GM12878 (cell line): Measurements from ENCODE around the gene SFXN1. TPM values are rescaled to one million over a fixed set of nuclear protein-coding genes. Genes with fewer than 3 reads are reported as not detected.

Experiments
- ATAC-seq: fragments of 200-7000 bp; cut with Tn5 transposase; 3 replicates; pipeline ENCODE4 v1.9.1; 2020; ENCODE audit warnings: mild to moderate bottlenecking, moderate library complexity
- BruUV-seq: library from RNA; stranded (reverse); fragments of 400-500 nt; replicated peaks from 2 replicates; lab custom pipeline; 2021; lab: Mats Ljungman, UMichigan
- CTCF ChIA-PET: fragments of 300-600 bp; sonication (Branson Sonifier 250); formaldehyde crosslinking; extraction: SDS; loops from one replicate; lab custom pipeline; 2021; ENCODE audit warnings: inconsistent platforms; lab: Yijun Ruan, JAX
- POLR2A ChIA-PET: fragments of 350-600 bp; formaldehyde crosslinking; extraction: SDS; loops from one replicate; lab custom pipeline; 2021; ENCODE audit warnings: inconsistent platforms; lab: Charles Lee
- RAD21 ChIA-PET: fragments of 300-600 bp; sonication (Branson Sonifier 250); formaldehyde crosslinking; loops from one replicate; lab custom pipeline; 2023; ENCODE audit warnings: antibody characterized with exemption; ENCODE audit not compliant: unreplicated experiment; lab: Charles Lee
- SMC1A ChIA-PET: fragments of 300-600 bp; sonication (Branson Sonifier 250); formaldehyde crosslinking; loops from one replicate; lab custom pipeline; 2023; ENCODE audit not compliant: unreplicated experiment, uncharacterized antibody; lab: Charles Lee
- DNase-seq: peaks from one replicate; pipeline ENCODE4 v3.0.0-alpha.2; 2011; ENCODE audit warnings: low read depth, low spot score
- FAIRE-seq: peaks from 3 replicates; lab custom pipeline; 2011; peaks lifted over from hg19 to GRCh38; lab: Jason Lieb, UNC
- H2AFZ ChIP-seq: 2 replicates; pipeline ENCODE4 v1.6.0; 2011; ENCODE audit warnings: low read depth, low read length, control low read depth; ENCODE audit not compliant: control insufficient read depth
- H3K27ac ChIP-seq: 2 replicates; pipeline ENCODE4 v1.5.1; 2011; ENCODE audit warnings: control low read depth; ENCODE audit not compliant: control insufficient read depth, insufficient read depth
- H3K27me3 ChIP-seq, 2 experiments: replicated peaks in 1 of 2; 2 replicates each; pipeline versions ENCODE4 v1.6.0 to v1.6.1; 2011; ENCODE audit warnings: low read length in 1 of 2; ENCODE audit not compliant: control insufficient read depth in 2 of 2, insufficient read depth in 2 of 2
- H3K36me3 ChIP-seq, 2 experiments: 2 replicates each; pipeline ENCODE4 v1.5.1; 2011; ENCODE audit warnings: low read length in 1 of 2; ENCODE audit not compliant: control insufficient read depth in 2 of 2, insufficient read depth in 2 of 2
- H3K4me1 ChIP-seq: 2 replicates; pipeline ENCODE4 v1.6.1; 2011; ENCODE audit warnings: mild to moderate bottlenecking, low read length, moderate library complexity, mixed read lengths; ENCODE audit not compliant: control insufficient read depth, insufficient read depth
- H3K4me2 ChIP-seq: 2 replicates; pipeline ENCODE4 v1.6.0; 2011; ENCODE audit warnings: control low read depth; ENCODE audit not compliant: control insufficient read depth, insufficient read depth
- H3K4me3 ChIP-seq: fragments of 200-600 bp; sonication (generic); 2 replicates; pipeline ENCODE4 v1.5.1; 2016
- H3K79me2 ChIP-seq: 2 replicates; pipeline ENCODE4 v1.6.0; 2011; ENCODE audit warnings: low read length; ENCODE audit not compliant: control insufficient read depth, insufficient read depth
- H3K9ac ChIP-seq: 2 replicates; pipeline ENCODE4 v1.8.0; 2011; ENCODE audit warnings: low read length, control low read depth, mixed read lengths; ENCODE audit not compliant: control insufficient read depth, insufficient read depth
- H3K9me3 ChIP-seq: replicated peaks from 3 replicates; pipeline ENCODE4 v1.5.1; 2011; ENCODE audit warnings: mild to moderate bottlenecking, low read length; ENCODE audit not compliant: control insufficient read depth, insufficient read depth
- H4K20me1 ChIP-seq: 2 replicates; pipeline ENCODE4 v1.6.0; 2011; ENCODE audit not compliant: control insufficient read depth, insufficient read depth
- BHLHE40 ChIP-seq, 2 experiments: fragments of 450-650 bp in 1 of 2; IDR thresholded peaks; 2 replicates each; pipeline ENCODE4 v1.6.1; 2011 to 2017; ENCODE audit warnings: low read depth in 2 of 2, borderline replicate concordance in 1 of 2, improper control_type of control experiment in 1 of 2, low read length in 1 of 2, mild to moderate bottlenecking in 1 of 2
- CUX1 ChIP-seq: IDR thresholded peaks from 2 replicates; pipeline ENCODE4 v1.6.1; 2012; ENCODE audit warnings: improper control_type of control experiment, low read depth, low read length; ENCODE audit not compliant: insufficient replicate concordance
- NFYA ChIP-seq: IDR thresholded peaks from 2 replicates; pipeline ENCODE4 v1.6.1; 2011; ENCODE audit warnings: low read depth, mild to moderate bottlenecking, low read length, improper control_type of control experiment, borderline replicate concordance
- POLR2A ChIP-seq: IDR thresholded peaks from 2 replicates; pipeline ENCODE4 v1.6.1; 2011; ENCODE audit warnings: low read depth, mild to moderate bottlenecking, low read length
- RUNX3 ChIP-seq: IDR thresholded peaks from 2 replicates; pipeline ENCODE4 v1.6.1; 2012; ENCODE audit warnings: low read length, inconsistent platforms
- STAT1 ChIP-seq: fragments of 450-650 bp; conservative IDR thresholded peaks from 2 replicates; pipeline ENCODE4 v1.6.1; 2014; ENCODE audit warnings: antibody characterized with exemption, mild to moderate bottlenecking
- USF1 ChIP-seq: IDR thresholded peaks from 2 replicates; pipeline ENCODE4 v1.6.1; 2011; ENCODE audit warnings: borderline replicate concordance, low read depth, mild to moderate bottlenecking, moderate library complexity, mixed read lengths, low read length; ENCODE audit not compliant: insufficient read depth; ENCODE audit errors: extremely low read length
- ZNF384 ChIP-seq: IDR thresholded peaks from 2 replicates; pipeline ENCODE4 v1.6.1; 2012; ENCODE audit warnings: low read depth, mild to moderate bottlenecking, low read length, improper control_type of control experiment, borderline replicate concordance
- WGBS: methylation state at CpG from one replicate; pipeline ENCODE4 v1.1.6; 2016; ENCODE audit warnings: low lambda C conversion rate; ENCODE audit not compliant: insufficient replicate concordance, insufficient coverage; ENCODE audit errors: missing lambda C conversion rate; 5-methylcytosine and 5-hydroxymethylcytosine counted together
- in situ Hi-C: fragments of 300-500 bp; cut with MboI; formaldehyde crosslinking; loops from 9 replicates; pipeline ENCODE4 v1.14.3; 2018; ENCODE audit warnings: mixed read lengths
- intact Hi-C: fragments of 100-400 bp; cut with micrococcal nuclease; formaldehyde crosslinking; loops from one replicate; pipeline ENCODE4 v1.14.2; 2022; ENCODE audit not compliant: unreplicated experiment
- polyA plus RNA-seq, 11 experiments: library from polyadenylated mRNA; depleted of rRNA in 4 of 11; unstranded in 6 of 11; stranded (reverse) in 5 of 11; fragments of >200 nt; fragmentation: Nextera tagmentation in 4 of 11; fragmentation: Illumina TruSeq in 1 of 11; extraction: Ambion mirVana in 4 of 11; extraction: Trizol in 1 of 11; gene quantifications; 1 replicate in 1 of 11; 2 replicates in 10 of 11; pipeline versions ENCODE4 v1.2.1 to v1.2.3, GENCODE V29; 2011 to 2016; ENCODE audit warnings: inconsistent platforms in 2 of 11, missing spikeins in 2 of 11, low read depth in 1 of 11
- total RNA-seq, 4 experiments: library from RNA; depleted of rRNA in 3 of 4; stranded (reverse); fragments of >200 nt in 3 of 4; fragmentation: Illumina TruSeq in 1 of 4; extraction: Trizol in 1 of 4; gene quantifications; 2 replicates each; pipeline versions ENCODE4 v1.2.1 to v1.2.3, GENCODE V29; 2013 to 2021

Gene SFXN1
- total and polyA plus RNA-seq, 10 of the 15 experiments (the other 5 are each of a cell fraction or from before 2014, with no cell fraction given) = 18.0 to 248 (median 103) TPM

- in situ Hi-C loops = loop anchor here (5.0 kb wide), 1 partner anchor 495 kb away; no protein-coding TSS in a partner anchor
- POLR2A ChIA-PET = no interaction called here
- WGBS = 0% methylated on average over 2 of the region's 2 CpGs
- Histone ChIP-seq H3K27me3 (peaks cover 7 to 13% of the 10 kb centered on the region in 2 experiments; a peak in 3 of 4 replicates), H3K4me3 (no peak overlapping the region), H3K9ac (no peak overlapping the region), H3K27ac (no peak overlapping the region), H3K79me2 (no peaks in the 10 kb centered on the region), H3K9me3 (no peaks in the 10 kb centered on the region), H3K4me2 (no peak overlapping the region), H3K4me1 (no peaks in the 10 kb centered on the region), H4K20me1 (no peaks in the 10 kb centered on the region), H3K36me3 (no peaks in the 10 kb centered on the region), H2AFZ (no peak overlapping the region)
- SMC1A ChIA-PET = interaction anchor here (1.4 kb wide), 1 partner anchor 8 kb away, joined by 4 read pairs; no protein-coding TSS in a partner anchor
- ATAC-seq (no peak), DNase-seq (no peak), FAIRE-seq (no peak)
- no peak for TF ChIP-seq RUNX3
- no peak for TF ChIP-seq POLR2A
- no peak for TF ChIP-seq NFYA
- no peak for TF ChIP-seq ZNF384
- TF ChIP-seq BHLHE40 (IDR thresholded peaks at IDR 0.05; ENCODE audit: borderline replicate concordance in 1 of 2, low read depth in 2 of 2, low read length in 1 of 2) = no peak
- no peak for TF ChIP-seq STAT1
- CTCF ChIA-PET = no interaction called here
- no TSS peak for BruUV-seq
- RAD21 ChIA-PET = no interaction called here
- intact Hi-C loops = no loop called here
Measured at GRCh38 chr5:175447571-175447970, 30.8 kb upstream of the SFXN1 start.

GRCh38 chr5:175448276-175448675, 30.1 kb upstream of the SFXN1 start:
- in situ Hi-C loops = loop anchor here (5.0 kb wide), 1 partner anchor 496 kb away; no protein-coding TSS in a partner anchor
- Histone ChIP-seq H3K4me1 (no peaks in the 10 kb centered on the region), H4K20me1 (no peaks in the 10 kb centered on the region), H3K4me2 (no peak overlapping the region), H3K9me3 (no peaks in the 10 kb centered on the region), H3K27ac (no peak overlapping the region), H2AFZ (no peak overlapping the region), H3K9ac (no peak overlapping the region), H3K79me2 (no peaks in the 10 kb centered on the region), H3K36me3 (no peaks in the 10 kb centered on the region), H3K4me3 (no peak overlapping the region), H3K27me3 (peaks cover 7 to 8% of the 10 kb centered on the region in 2 experiments; a peak in 3 of 4 replicates)
- ChIA-PET RAD21 (no interaction called here), POLR2A (no interaction called here), SMC1A (interaction anchor here (0.6 to 1.4 kb wide), 2 partner anchors 9 to 68 kb away, joined by 3 to 4 read pairs; no protein-coding TSS in a partner anchor), CTCF (interaction anchor here (1.9 kb wide), 1 partner anchor 9 kb away, joined by 5 read pairs; no protein-coding TSS in a partner anchor)
- DNase-seq = no peak
- no TSS peak for BruUV-seq
- intact Hi-C loops = no loop called here
- no peak for ATAC-seq
- no peak for FAIRE-seq
- WGBS = 18% methylated on average over 3 of the region's 3 CpGs
- TF ChIP-seq USF1 (no peak), CUX1 (no peak)
